ENCODE measurements around the gene PHLDA3. TPM values are rescaled to one million over a fixed set of nuclear protein-coding genes. Genes with fewer than 3 reads are reported as not detected.

Gene PHLDA3
- total RNA-seq, 1 experiment from 2014 or later: 10.5 TPM

GRCh38 chr1:201452866-201453265 is 16.1 kb downstream of the PHLDA3 start:
- Mint-ChIP-seq H3K9me3 (ENCODE audit: unreplicated experiment) (no peaks in the 10 kb centered on the region), H3K27ac (ENCODE audit: unreplicated experiment) (no peak overlapping the region), H3K27me3 (ENCODE audit: insufficient read depth, unreplicated experiment) (no peaks in the 10 kb centered on the region), H3K4me1 (ENCODE audit: low read depth, unreplicated experiment) (peaks cover 6% of the 10 kb centered on the region), H3K4me3 (ENCODE audit: unreplicated experiment) (no peak overlapping the region), H3K36me3 (ENCODE audit: insufficient read depth, unreplicated experiment) (no peaks in the 10 kb centered on the region)
- TF ChIP-seq CTCF (IDR thresholded peaks at IDR 0.05; ENCODE audit: insufficient read depth in 1 of 2, low read depth in 1 of 2, low read length in 1 of 2, severe bottlenecking in 1 of 2, unreplicated experiment in 1 of 2): no peak
- ChIA-PET POLR2A (no interaction called here), CTCF (interaction anchor here (1.4 kb wide), 1 partner anchor 17 kb away, joined by 5 read pairs; no protein-coding TSS in a partner anchor)
- Histone ChIP-seq H3K4me1 (no peaks in the 10 kb centered on the region), H3K4me3 (ENCODE audit: low read depth, low read length) (no peak overlapping the region), H3K9me3 (no peaks in the 10 kb centered on the region), H3K27me3 (replicated peaks; ENCODE audit: control insufficient read depth, insufficient read depth, low read length) (no peaks in the 10 kb centered on the region), H3K36me3 (ENCODE audit: control insufficient read depth, insufficient read depth, low read length) (no peaks in the 10 kb centered on the region)
- no peak for DNase-seq
- intact Hi-C loops (cut with micrococcal nuclease; ENCODE audit: unreplicated experiment): no loop called here
- no TSS peak for BruUV-seq (replicated peaks)

- no TSS peak for BruUV-seq (replicated peaks)
- Mint-ChIP-seq H3K36me3 (ENCODE audit: insufficient read depth, unreplicated experiment) (no peaks in the 10 kb centered on the region), H3K27ac (ENCODE audit: unreplicated experiment) (no peak overlapping the region), H3K4me3 (ENCODE audit: unreplicated experiment) (no peak overlapping the region), H3K4me1 (ENCODE audit: low read depth, unreplicated experiment) (no peaks in the 10 kb centered on the region), H3K27me3 (ENCODE audit: insufficient read depth, unreplicated experiment) (no peaks in the 10 kb centered on the region), H3K9me3 (ENCODE audit: unreplicated experiment) (no peaks in the 10 kb centered on the region)
- H3K27me3 ChIP-seq (replicated peaks; ENCODE audit: control insufficient read depth, insufficient read depth, low read length): no peaks in the 10 kb centered on the region
- no peak overlapping the region for H3K4me3 ChIP-seq (ENCODE audit: low read depth, low read length)
- ChIA-PET POLR2A (no interaction called here), CTCF (no interaction called here)
- DNase-seq: no peak
- H3K4me1 ChIP-seq: no peaks in the 10 kb centered on the region
- H3K36me3 ChIP-seq (ENCODE audit: control insufficient read depth, insufficient read depth, low read length): no peaks in the 10 kb centered on the region
- no peak for TF ChIP-seq CTCF (IDR thresholded peaks at IDR 0.05; ENCODE audit: insufficient read depth in 1 of 2, low read depth in 1 of 2, low read length in 1 of 2, severe bottlenecking in 1 of 2, unreplicated experiment in 1 of 2)
- no peaks in the 10 kb centered on the region for H3K9me3 ChIP-seq
- intact Hi-C loops (cut with micrococcal nuclease; ENCODE audit: unreplicated experiment): no loop called here
Observed at GRCh38 chr1:201450721-201451291, 18.2 kb downstream of the PHLDA3 start.

- no TSS peak for BruUV-seq (replicated peaks)
- Mint-ChIP-seq H3K27me3 (ENCODE audit: insufficient read depth, unreplicated experiment) (no peaks in the 10 kb centered on the region), H3K4me3 (ENCODE audit: unreplicated experiment) (no peak overlapping the region), H3K9me3 (ENCODE audit: unreplicated experiment) (no peaks in the 10 kb centered on the region), H3K4me1 (ENCODE audit: low read depth, unreplicated experiment) (no peaks in the 10 kb centered on the region), H3K36me3 (ENCODE audit: insufficient read depth, unreplicated experiment) (no peaks in the 10 kb centered on the region), H3K27ac (ENCODE audit: unreplicated experiment) (no peak overlapping the region)
- TF ChIP-seq CTCF (IDR thresholded peaks at IDR 0.05; ENCODE audit: insufficient read depth in 1 of 2, low read depth in 1 of 2, low read length in 1 of 2, severe bottlenecking in 1 of 2, unreplicated experiment in 1 of 2): no peak
- no peaks in the 10 kb centered on the region for H3K36me3 ChIP-seq (ENCODE audit: control insufficient read depth, insufficient read depth, low read length)
- ChIA-PET POLR2A (no interaction called here), CTCF (interaction anchor here (0.6 to 3.6 kb wide), 6 partner anchors 13 to 63 kb away, joined by 4 to 98 read pairs (median 26); partner anchors contain the start of gene PHLDA3)
- no peaks in the 10 kb centered on the region for H3K9me3 ChIP-seq
- intact Hi-C loops (cut with micrococcal nuclease; ENCODE audit: unreplicated experiment): loop anchor here (1.0 to 2.0 kb wide), 3 partner anchors 20 to 64 kb away; partner anchors contain the start of gene PHLDA3
- no peak overlapping the region for H3K4me3 ChIP-seq (ENCODE audit: low read depth, low read length)
- no peak for DNase-seq
- H3K27me3 ChIP-seq (replicated peaks; ENCODE audit: control insufficient read depth, insufficient read depth, low read length): no peaks in the 10 kb centered on the region
- no peaks in the 10 kb centered on the region for H3K4me1 ChIP-seq
Observed at GRCh38 chr1:201448990-201449389, 20.0 kb downstream of the PHLDA3 start.
